NCI-H2196 (cell line): Measurements from ENCODE around the gene PDK4.
"Not testable (repeated sequence)": the region's sequence is repeated elsewhere in the genome, so short reads cannot be mapped to it uniquely, and the experiment has no call there.

Source experiments
- DNase-seq: peaks from one replicate; lab custom pipeline; 2025; ENCODE audit not compliant: unreplicated experiment; lab: John Stamatoyannopoulos, UW

Gene PDK4

GRCh38 chr7:95605275-95605674, 9.0 kb upstream of the PDK4 start:
- no peak for DNase-seq

- not testable (repeated sequence) for DNase-seq
These were observed 8.5 kb upstream of the PDK4 start for GRCh38 chr7:95604811-95605210.

GRCh38 chr7:95604397-95604796, 8.1 kb upstream of the PDK4 start:
- not testable (repeated sequence) for DNase-seq

GRCh38 chr7:95602421-95602820, 6.1 kb upstream of the PDK4 start:
- DNase-seq = no peak

- no peak for DNase-seq
These were observed 5.0 kb upstream of the PDK4 start for GRCh38 chr7:95601316-95601715.

GRCh38 chr7:95599069-95599468, 2.8 kb upstream of the PDK4 start:
- DNase-seq = no peak

- no peak for DNase-seq
These were observed 2.2 kb upstream of the PDK4 start for GRCh38 chr7:95598511-95598910.

GRCh38 chr7:95595746-95596197, 544 bp downstream of the PDK4 start:
- peak; percentile 12 for DNase-seq

- no peak for DNase-seq
These were observed 2.1 kb downstream of the PDK4 start for GRCh38 chr7:95594185-95594584.

- no peak for DNase-seq
These were observed 3.0 kb downstream of the PDK4 start for GRCh38 chr7:95593343-95593742.

GRCh38 chr7:95592570-95592969, 3.7 kb downstream of the PDK4 start:
- DNase-seq = no peak

- no peak for DNase-seq
These were observed 5.7 kb downstream of the PDK4 start for GRCh38 chr7:95590387-95591248.

GRCh38 chr7:95589766-95590165, 6.5 kb downstream of the PDK4 start:
- DNase-seq = no peak

GRCh38 chr7:95589031-95589430, 7.3 kb downstream of the PDK4 start:
- no peak for DNase-seq

- DNase-seq = no peak
These were observed 9.4 kb downstream of the PDK4 start for GRCh38 chr7:95586951-95587301.

- no peak for DNase-seq
These were observed 10.9 kb downstream of the PDK4 start for GRCh38 chr7:95585426-95585789.

GRCh38 chr7:95584769-95585425, 11.4 kb downstream of the PDK4 start:
- DNase-seq = no peak

GRCh38 chr7:95583834-95584621, 12.3 kb downstream of the PDK4 start:
- no peak for DNase-seq

GRCh38 chr7:95582578-95583293, 13.6 kb downstream of the PDK4 start:
- DNase-seq = no peak

- no peak for DNase-seq
These were observed 14.8 kb downstream of the PDK4 start for GRCh38 chr7:95581467-95581866.

GRCh38 chr7:95579318-95579717, 17.0 kb downstream of the PDK4 start:
- DNase-seq = no peak
